Astrocyte of the spinal cord (primary cell): Measurements from ENCODE around the gene TTF2.
A peak's percentile ranks its signal among the peaks of the same experiment; 100 is the strongest.

Source experiments
- DNase-seq: peaks from one replicate; pipeline ENCODE4 v3.0.0; 2011; ENCODE audit warnings: low read depth, low spot score
- H3K4me3 ChIP-seq: 2 replicates; pipeline ENCODE4 v1.5.1; 2011; ENCODE audit warnings: low read depth, mild to moderate bottlenecking, low read length, moderate library complexity
- in situ Hi-C: cut with HindIII; loops from 2 replicates; pipeline ENCODE4 v1.10.0; 2017; ENCODE audit warnings: low sequenced_read_pairs
- TF ChIP-seq, protein P1 (sequence below): IDR thresholded peaks from 2 replicates; pipeline ENCODE4 v1.5.1; 2012; ENCODE audit warnings: low read depth, mild to moderate bottlenecking, low read length, inconsistent platforms

The TTF2 gene

GRCh38 chr1:117143172-117143571 is 83.0 kb downstream of the TTF2 start:
- TF ChIP-seq, protein P1, sequence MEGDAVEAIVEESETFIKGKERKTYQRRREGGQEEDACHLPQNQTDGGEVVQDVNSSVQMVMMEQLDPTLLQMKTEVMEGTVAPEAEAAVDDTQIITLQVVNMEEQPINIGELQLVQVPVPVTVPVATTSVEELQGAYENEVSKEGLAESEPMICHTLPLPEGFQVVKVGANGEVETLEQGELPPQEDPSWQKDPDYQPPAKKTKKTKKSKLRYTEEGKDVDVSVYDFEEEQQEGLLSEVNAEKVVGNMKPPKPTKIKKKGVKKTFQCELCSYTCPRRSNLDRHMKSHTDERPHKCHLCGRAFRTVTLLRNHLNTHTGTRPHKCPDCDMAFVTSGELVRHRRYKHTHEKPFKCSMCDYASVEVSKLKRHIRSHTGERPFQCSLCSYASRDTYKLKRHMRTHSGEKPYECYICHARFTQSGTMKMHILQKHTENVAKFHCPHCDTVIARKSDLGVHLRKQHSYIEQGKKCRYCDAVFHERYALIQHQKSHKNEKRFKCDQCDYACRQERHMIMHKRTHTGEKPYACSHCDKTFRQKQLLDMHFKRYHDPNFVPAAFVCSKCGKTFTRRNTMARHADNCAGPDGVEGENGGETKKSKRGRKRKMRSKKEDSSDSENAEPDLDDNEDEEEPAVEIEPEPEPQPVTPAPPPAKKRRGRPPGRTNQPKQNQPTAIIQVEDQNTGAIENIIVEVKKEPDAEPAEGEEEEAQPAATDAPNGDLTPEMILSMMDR: no peak
- in situ Hi-C loops: no loop called here
- no peak for DNase-seq
- H3K4me3 ChIP-seq: no peak overlapping the region

DNA sequence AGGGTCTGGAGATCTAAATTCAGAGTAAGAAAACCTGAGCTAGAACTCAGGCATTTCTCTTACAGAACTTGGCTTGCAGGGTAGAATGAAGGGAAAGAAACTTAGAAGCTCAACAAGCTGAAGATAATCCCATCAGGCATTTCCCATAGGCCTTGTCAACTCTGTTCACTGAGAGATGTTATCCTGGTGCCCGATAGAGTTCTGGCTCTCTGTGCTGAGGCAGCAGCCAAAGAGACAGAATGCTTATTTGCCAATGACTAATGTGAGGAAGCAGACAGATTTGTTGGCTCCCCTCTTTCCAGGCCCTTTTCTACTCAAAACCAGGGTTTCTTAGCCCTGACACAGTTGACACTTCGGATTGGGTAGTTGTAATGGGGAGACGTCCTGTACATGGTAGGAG is 83.7 kb downstream of the TTF2 start:
- no peak overlapping the region for H3K4me3 ChIP-seq
- TF ChIP-seq, protein P1: no peak
- no peak for DNase-seq
- in situ Hi-C loops: no loop called here

GRCh38 chr1:117146072-117146471 is 85.9 kb downstream of the TTF2 start:
- in situ Hi-C loops: no loop called here
- H3K4me3 ChIP-seq: no peak overlapping the region

GRCh38 chr1:117146575-117147340 is 86.6 kb downstream of the TTF2 start:
- peak; percentile 91 for DNase-seq
- TF ChIP-seq, protein P1: no peak
- in situ Hi-C loops: no loop called here
- no peak overlapping the region for H3K4me3 ChIP-seq

More at GRCh38 chr1:117146072-117146471, 85.9 kb downstream of the TTF2 start:
- TF ChIP-seq, protein P1: no peak
- DNase-seq: no peak

DNA sequence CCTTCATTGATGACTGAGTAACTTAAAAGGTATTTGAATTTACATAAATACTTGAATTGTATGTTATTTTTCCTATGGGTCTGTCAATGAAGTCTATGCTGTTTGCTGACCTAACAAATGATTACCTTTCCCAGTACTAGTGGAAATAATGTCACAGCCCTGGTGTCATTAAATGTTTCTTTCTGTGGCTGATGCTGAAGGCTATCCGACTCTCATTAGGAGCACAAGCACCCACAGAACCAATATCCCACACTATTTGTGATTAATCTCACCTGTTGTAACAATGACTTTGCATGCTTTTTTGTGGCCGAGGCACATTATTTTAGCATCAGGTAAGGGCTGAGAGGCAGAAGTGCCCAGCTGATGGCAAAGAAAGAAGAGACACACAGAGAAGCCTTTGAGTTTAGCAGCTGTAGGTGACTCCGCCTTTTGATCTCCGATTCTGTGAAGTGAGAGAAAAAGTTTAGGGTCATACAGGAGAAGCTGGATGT is 87.3 kb downstream of the TTF2 start:
- no peak overlapping the region for H3K4me3 ChIP-seq
- TF ChIP-seq, protein P1: no peak
- in situ Hi-C loops: no loop called here
- DNase-seq: no peak

DNA sequence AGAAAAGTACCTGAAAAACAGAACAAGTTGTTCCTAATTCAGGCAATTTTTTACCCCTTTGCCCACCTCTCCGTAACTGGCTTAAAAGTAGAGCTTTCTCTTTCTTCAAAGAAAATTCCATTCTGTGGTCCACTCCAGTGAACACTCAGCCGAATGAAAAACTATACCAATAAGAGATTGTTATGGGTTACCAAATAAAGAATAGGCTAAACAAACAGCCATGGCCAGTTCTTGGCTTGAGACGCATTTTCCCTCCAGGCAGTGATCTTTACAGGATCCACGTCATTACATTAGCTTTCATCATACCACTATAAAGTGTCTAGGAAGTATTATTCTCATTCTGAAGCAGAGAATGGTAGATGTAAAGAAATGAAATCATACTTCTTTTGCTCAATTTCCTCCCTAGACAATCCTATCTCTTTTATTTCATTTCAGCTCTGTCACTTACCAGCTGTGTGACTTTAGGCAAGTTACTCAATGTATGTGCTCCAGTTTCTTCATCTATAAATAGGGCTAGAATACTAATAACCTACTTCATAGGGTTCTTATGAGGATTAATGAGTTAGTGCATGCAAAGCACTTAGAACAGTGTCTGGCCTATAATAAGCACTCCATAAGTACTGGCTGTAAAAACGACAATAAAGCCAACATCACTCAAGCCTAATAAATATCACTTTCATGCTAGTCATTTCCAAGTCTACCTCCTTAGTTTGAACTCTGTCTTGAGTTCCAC is 87.9 kb downstream of the TTF2 start:
- peak; percentile 77 for DNase-seq
- H3K4me3 ChIP-seq: no peak overlapping the region
- TF ChIP-seq, protein P1: no peak
- in situ Hi-C loops: no loop called here
